Measurements from ENCODE around the gene HAPLN1.

HAPLN1 gene

DNA sequence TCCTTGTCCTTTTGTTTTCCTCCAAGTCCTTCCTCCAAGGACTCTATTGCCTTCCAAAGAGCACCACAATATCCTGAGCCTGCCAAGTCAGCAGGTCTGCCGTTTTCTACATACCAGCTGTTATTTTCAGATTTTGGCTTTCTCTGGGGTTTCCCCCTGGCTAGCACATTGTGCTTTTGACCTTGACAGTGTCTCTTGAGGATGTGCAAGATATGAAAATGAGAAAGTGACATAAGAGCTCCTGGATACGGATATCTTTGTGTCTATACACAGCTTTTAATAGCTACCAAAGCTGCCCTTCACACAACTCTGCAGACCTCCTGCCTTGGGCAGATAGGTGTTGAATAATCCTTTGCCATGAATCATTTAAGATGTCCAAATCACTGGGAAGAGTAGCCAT lies 67.0 kb downstream of the HAPLN1 start:
- intact Hi-C loops (cut with DNase I): no loop called here
- no peak for DNase-seq

DNA sequence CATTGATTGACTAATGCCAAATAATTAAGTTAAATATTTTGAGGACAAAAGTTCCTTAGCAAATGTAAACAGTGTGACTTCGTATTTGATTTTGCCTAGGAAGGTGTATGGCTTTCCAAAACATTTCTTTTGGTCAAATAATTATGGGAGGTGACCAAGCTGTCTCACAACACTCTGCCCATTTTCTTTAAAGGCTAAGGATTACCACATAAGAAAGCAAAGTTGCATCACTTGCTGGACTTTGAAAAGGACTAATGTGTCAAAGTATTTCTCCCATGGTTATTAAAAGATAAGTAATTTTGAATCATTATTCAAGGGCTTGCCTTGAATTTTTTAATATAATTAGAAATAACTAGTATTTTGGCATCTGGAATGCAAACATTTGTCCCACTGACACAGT lies 74.7 kb downstream of the HAPLN1 start:
- no peak for DNase-seq
- intact Hi-C loops (cut with DNase I): no loop called here

DNA sequence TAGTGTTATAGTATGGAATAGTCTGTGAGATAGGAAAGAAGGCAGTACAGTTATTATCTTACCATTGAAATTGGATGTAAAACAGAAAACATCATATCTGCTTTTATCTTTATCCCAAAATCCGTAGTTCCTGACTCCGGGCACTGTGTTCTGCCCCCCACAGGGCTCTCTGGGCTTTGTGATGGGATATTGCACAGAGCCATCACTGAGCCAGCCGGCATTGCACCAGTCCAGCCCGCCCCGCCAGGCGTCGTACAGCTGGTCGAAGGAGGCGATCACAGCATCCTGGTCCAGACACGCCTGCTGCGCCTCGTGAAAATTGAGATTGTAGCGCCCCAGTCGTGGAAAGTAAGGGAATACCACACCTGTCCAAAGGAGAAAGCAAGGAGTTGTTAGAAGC lies 76.4 kb downstream of the HAPLN1 start:
- intact Hi-C loops (cut with DNase I): no loop called here
- DNase-seq: peak in 1 of 10 donors; percentile 48

GRCh38 chr5:83641946-83642345 lies 78.7 kb downstream of the HAPLN1 start:
- intact Hi-C loops (cut with DNase I): no loop called here
- no peak for DNase-seq

DNA sequence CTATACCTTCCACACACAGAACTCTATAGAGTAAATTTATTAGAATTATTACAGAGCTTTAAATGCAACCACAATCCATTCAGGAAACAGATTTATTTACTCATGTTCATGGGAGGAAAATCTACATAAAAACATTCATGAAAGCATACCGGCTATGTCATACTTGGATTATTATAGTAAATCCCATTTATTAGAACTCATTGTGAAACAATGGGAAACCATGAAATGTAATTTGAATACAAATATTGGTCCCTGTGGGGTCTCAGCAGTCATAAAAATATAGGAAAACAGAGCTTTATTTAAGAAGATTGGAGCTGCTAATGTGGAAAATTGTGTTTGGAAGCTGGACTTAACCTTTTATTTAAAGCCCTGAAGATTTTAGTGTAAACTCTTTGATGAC lies 80.7 kb downstream of the HAPLN1 start:
- intact Hi-C loops (cut with DNase I): no loop called here

DNA sequence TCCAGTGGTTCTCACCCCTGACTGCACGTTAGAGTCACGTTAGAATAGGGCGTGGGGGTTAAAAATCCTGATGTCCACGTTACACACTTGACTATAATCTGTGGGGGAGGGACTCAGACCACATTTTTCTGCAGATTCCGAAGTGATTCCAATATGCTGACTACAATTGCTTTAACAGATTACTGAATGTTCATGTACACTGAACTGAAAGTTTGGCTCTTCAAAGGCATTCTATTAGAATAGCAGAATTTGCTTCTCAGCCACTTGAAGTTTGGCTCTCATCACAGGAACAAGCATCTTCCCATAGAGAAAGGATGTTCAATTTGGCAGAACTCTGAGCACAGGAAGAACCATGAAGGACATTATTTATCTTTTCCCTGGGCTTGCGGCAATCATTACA lies 84.5 kb downstream of the HAPLN1 start:
- DNase-seq: no peak
- intact Hi-C loops (cut with DNase I): no loop called here

More for the DNA sequence above, 80.7 kb downstream of the HAPLN1 start:
- no peak for DNase-seq

DNA sequence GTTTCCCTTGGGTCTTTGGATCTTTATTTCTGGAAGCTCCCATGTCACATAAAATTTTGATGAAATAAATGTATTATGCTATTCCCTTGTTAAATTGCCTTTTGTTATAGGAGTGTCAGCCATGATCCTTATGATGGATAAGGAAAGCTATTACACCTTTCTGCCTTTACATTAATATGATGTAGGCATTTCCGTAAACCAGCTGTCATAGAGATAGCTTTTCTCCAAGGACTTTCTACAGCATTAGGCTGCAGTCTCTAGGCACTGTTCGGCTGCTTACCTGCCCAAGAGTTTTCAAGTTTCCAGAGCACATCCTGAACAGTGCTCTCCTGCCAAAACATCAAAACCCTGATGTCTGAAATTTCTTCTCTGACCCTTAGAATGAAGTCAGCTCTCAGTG lies 87.4 kb downstream of the HAPLN1 start:
- DNase-seq: no peak
- intact Hi-C loops (cut with DNase I): no loop called here

- intact Hi-C loops (cut with DNase I): no loop called here
- no peak for DNase-seq
Observed at GRCh38 chr5:83632874-83633273, 87.8 kb downstream of the HAPLN1 start.

DNA sequence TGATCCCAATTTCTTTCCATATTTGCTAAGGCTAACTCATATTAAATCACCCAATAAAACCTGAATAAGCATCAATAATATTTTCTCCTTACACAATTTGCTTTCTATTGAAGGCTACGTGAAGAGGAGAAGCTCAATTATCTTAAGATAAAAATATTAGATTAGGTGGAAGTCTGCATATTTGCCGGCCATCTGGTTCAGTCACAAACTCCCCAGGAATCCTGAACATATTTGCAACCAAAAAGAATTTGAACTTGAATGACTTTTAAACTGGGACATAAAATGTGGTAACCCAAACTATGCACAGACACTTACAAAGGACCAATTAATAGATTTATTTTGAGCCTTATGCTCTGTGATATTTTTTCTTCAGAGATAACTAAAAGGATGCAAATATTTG lies 92.3 kb downstream of the HAPLN1 start:
- intact Hi-C loops (cut with DNase I): no loop called here
- no peak for DNase-seq

DNA sequence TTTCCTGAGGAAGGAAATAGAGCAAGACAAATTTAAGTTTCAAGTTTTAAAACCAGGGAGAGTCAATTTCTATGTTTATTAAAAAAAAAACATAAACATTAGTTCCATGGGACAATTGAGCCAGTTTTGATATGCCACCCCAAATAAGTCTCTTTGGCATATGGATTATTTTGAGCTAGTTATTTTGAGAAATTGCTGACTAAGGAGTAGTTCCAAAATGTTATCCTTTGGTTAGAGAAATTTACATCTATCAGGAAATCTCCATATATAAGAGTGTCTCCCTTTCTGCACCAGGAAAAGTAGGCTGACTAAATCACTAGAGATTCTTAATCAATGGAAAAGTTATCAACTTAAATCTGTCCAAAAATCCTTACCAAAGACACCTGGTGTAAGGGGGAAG lies 105.8 kb downstream of the HAPLN1 start:
- DNase-seq: no peak
- intact Hi-C loops (cut with DNase I): no loop called here

GRCh38 chr5:83608122-83608521 lies 112.5 kb downstream of the HAPLN1 start:
- DNase-seq: peak in 6 of 10 donors; percentile 17 to 88 (median 40)
- intact Hi-C loops (cut with DNase I): no loop called here

- DNase-seq: no peak
- intact Hi-C loops (cut with DNase I): no loop called here
Observed at GRCh38 chr5:83595217-83595616, 125.4 kb downstream of the HAPLN1 start.

GRCh38 chr5:83590966-83591365 lies 129.7 kb downstream of the HAPLN1 start:
- intact Hi-C loops (cut with DNase I): no loop called here
- DNase-seq: no peak

DNA sequence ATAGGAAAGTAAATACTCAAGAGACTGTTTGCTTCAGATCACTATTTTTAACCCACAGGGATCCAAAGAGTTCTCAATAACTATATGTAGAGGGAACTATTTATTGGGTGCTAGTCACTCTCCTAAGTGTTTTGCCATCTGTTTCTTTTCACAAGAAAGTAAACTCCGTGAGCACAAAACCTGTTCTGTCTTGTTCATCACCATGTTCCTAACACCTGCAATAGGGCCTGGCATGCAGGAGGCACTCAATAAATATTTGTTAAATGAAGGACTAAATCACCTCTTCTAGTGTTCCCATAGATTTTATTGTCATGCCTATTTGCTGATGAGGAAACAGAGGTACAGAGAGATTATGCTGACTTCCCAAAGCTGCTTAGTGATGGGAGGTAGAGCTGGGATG lies 130.9 kb downstream of the HAPLN1 start:
- no peak for DNase-seq
- intact Hi-C loops (cut with DNase I): no loop called here

Measured in posterior cingulate gyrus (tissue), 11 donors.